Glomerular visceral epithelial cell (primary cell): Measurements from ENCODE around the gene PCDHGC5.
A peak's percentile ranks its signal among the peaks of the same experiment; 100 is the strongest.

ENCODE experiments used
- DNase-seq: peaks from one replicate; pipeline ENCODE4 v3.0.0-alpha.2; 2016; ENCODE audit errors: extremely low spot score

Gene PCDHGC5

DNA sequence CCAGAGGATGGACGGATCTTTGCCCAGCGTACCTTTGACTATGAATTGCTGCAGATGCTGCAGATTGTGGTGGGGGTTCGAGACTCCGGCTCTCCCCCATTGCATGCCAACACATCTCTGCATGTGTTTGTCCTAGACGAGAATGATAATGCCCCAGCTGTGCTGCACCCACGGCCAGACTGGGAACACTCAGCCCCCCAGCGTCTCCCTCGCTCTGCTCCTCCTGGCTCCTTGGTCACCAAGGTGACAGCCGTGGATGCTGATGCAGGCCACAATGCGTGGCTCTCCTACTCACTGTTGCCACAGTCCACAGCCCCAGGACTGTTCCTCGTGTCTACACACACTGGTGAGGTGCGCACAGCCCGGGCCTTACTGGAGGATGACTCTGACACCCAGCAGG, 1.9 kb downstream of the PCDHGC5 start:
- DNase-seq = no peak

- no peak for DNase-seq
Measured at GRCh38 chr5:141491323-141492167, 2.7 kb downstream of the PCDHGC5 start.

DNA sequence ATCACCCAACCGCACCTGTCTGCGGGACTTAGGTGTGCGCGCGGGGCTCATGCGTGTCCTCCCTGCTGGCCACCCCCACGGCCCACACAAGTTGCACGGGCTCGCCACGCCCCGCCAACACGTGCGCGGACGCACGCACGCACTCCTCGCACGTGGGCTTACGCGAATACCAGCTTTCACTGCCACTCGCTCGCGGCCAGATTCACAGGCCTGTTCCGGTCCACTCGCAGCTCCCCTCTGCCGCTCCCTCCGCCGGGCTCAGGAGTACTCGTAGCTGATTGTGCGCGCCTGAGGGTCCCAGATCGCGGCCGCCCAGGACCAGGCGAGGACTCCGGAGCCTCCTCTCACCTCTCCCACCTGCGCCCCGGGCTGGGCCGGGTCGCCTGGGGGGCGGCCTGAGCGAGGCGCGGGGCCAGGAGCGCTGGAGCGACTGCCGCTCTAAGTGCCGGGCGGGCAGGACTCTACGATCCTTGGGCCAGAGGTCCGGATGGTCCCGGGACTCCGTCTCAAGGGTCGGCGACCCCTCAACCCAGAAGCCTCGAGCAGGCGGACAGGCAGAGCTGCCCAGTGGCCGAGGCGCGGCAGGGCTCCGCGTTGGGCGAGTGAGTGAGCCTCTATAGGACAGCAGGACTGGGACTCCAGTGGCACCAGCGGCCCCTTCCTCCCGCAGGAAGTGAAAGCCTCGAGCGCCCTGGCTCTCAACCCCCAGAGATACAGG, 3.4 kb downstream of the PCDHGC5 start:
- DNase-seq = no peak

- DNase-seq = no peak
Measured at GRCh38 chr5:141493500-141494422, 4.9 kb downstream of the PCDHGC5 start.

GRCh38 chr5:141494761-141495452, 6.0 kb downstream of the PCDHGC5 start:
- no peak for DNase-seq

DNA sequence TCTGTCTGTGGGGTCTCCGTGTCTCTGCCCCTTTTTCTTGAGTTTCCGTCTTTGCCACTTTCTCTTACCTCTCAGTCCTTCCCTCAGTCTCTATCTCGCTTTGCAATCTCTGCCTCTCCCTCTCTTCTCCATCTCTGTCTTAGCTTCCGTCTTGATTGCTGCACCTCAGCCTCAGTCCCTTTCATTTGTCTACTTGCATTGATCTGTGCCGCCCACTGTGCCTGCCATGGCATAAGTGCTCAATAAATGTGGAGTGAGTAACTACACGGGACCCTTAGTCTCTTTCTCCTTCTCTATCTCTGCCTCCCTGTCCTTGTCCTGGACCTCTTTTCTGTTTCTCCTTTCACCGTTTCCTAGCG, 6.6 kb downstream of the PCDHGC5 start:
- no peak for DNase-seq

GRCh38 chr5:141496038-141496437, 7.2 kb downstream of the PCDHGC5 start:
- no peak for DNase-seq

- no peak for DNase-seq
Measured at GRCh38 chr5:141501761-141502160, 12.9 kb downstream of the PCDHGC5 start.

DNA sequence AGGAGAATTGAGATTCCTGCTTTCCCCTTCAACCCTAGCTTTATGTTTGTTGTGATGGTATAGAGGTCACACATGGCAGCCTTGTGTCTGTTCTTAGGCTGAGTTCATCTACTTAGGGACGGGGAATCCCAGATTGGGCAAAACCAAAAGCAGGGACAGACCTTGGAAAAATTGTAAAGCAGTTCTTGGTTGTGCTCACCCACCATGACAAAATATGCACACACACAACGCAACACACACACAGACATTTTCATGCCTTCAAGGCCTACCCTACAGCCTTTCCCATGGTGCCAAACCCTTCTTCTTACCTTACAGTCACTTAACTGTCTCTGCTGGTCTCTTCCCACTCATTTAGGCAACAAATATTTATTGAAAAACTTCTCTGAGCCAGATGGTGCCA, 14.8 kb downstream of the PCDHGC5 start:
- DNase-seq = peak; percentile 23

GRCh38 chr5:141504216-141504615, 15.3 kb downstream of the PCDHGC5 start:
- DNase-seq = no peak

DNA sequence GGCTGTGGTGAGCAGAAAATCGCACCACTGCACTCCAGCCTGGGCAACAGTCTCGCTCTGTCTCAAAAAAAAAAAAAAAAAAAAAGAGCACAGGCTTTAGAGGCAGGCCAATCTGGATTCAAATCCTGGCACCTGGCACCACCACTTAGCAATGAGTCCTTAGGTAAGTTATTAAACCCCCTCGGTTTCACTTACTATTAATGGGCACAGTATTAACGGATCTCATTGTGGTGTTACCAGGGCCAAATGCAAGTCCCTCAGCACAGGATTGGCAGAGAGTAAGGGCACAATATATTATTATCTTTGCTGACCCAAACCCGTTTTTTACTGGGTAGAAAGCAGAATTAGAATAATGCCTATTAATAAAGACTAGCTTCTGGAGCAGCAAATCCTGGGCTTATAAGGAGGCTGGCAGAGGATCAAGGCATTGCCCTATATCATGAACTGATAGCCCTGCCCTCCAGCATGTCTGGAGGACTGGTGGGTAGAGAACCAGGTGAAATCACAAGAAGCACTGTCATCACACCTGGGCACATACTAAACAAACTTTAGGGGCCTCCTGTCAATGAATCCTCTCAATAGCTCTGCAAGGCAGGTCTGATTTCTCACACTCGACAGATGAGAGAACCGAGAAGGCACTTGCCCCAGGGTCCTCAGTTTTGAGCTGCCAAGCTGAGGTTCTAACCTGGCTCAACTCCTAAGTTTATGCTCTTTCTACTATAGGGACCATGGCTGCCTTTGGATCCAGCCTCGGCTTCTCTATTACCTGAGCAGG, 17.7 kb downstream of the PCDHGC5 start:
- no peak for DNase-seq

DNA sequence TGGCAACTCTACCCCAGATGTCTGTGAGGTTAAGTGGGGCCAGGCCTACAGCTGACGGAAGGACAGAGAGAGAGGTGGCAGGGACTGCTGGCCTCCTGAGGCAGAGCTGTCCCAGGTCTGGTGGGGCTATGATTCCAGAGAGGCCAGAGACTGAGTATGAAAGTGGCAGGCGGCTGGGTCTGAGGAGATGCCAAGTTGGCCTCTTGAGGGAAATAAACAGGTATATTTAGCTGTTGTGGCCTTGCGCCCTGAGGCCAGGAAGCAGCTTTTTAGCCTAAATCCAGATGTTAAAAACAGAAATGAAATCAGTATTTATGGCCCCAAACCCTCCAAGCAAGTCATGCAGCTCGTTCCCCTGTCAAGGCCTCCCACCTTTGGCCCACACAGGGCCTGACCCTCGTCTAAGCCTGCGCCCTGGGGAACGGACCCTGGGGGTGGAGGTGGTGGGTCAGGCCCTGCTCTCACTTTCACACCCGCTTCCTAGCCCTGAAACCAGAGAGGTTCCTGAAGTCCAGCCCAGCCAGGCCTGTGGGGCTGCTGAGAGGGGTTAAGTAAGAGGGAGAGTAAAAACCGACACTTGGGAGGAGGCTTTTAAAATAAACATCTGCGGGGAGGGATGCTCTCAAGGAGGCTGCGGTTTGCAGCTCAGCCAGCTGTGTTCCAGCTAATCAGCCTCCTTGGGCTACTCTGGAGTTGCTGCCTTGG, 18.7 kb downstream of the PCDHGC5 start:
- peak; percentile 49 for DNase-seq

DNA sequence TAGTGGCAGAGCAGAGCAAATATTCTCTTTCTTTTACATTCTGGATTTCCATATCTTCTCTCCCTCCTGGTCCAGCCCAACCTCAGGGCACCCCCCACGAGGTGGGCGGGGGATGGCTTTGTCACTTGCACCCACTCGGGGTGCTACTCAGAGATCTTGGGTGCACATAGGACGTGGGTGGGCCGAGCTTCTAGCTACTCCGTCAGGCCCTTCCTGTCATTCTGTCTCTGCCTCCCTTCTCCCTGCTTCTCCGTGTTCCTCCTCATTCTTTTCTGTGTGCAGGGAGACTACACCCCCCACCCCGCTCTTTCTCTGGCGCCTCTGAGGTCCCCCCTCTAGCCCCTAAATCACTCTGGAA, 19.5 kb downstream of the PCDHGC5 start:
- DNase-seq = no peak

DNA sequence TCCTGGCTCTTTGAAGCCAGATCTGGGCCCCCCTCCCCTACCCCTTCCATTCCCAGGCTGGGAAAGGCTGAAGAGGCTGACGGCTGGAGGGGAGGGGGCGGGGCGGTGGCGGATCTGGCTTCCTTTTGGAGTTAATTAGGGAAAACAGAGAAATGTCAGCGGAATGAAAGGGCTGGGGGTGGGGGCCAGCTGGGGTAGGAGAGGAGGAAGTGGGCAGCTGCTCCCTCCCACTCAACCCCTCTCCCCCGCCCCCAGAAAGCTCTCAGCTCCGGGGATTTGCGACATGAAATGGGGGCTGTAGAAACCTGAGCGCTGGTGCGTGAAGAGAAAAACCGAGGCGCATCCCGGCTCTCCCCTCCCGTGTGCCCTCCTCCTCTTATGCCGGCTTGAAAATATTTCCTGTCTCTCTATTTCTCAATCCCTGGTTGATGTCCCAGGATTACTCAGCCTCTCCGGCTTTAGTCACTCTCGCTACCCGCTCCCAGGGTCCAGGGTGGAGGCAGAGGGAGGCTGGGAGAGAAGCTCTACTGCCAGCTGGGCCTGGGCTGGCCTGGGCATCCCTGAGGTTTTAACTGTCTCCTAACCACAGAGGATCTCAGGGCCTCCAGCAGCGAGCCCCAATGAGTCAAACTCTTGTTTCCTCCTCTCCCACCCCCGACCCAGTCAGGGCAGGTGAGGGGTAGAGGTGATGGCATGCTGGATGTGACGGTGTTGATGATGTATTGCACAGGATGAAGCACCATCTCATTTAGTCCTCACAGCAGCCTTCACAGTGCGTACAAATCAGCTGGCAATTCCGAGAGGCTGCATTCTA, 20.1 kb downstream of the PCDHGC5 start:
- peak; percentile 99 for DNase-seq

GRCh38 chr5:141510160-141510559, 21.3 kb downstream of the PCDHGC5 start:
- DNase-seq = no peak

DNA sequence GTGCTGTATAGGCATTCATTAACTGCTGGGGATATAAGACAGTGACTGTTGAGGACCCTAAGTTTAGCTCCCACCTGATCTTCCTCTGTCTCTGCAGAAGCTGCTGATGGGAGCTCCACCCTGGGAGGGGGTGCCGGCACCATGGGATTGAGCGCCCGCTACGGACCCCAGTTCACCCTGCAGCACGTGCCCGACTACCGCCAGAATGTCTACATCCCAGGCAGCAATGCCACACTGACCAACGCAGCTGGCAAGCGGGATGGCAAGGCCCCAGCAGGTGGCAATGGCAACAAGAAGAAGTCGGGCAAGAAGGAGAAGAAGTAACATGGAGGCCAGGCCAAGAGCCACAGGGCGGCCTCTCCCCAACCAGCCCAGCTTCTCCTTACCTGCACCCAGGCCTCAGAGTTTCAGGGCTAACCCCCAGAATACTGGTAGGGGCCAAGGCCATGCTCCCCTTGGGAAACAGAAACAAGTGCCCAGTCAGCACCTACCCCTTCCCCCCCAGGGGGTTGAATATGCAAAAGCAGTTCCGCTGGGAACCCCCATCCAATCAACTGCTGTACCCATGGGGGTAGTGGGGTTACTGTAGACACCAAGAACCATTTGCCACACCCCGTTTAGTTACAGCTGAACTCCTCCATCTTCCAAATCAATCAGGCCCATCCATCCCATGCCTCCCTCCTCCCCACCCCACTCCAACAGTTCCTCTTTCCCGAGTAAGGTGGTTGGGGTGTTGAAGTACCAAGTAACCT, 22.1 kb downstream of the PCDHGC5 start:
- DNase-seq = no peak

DNA sequence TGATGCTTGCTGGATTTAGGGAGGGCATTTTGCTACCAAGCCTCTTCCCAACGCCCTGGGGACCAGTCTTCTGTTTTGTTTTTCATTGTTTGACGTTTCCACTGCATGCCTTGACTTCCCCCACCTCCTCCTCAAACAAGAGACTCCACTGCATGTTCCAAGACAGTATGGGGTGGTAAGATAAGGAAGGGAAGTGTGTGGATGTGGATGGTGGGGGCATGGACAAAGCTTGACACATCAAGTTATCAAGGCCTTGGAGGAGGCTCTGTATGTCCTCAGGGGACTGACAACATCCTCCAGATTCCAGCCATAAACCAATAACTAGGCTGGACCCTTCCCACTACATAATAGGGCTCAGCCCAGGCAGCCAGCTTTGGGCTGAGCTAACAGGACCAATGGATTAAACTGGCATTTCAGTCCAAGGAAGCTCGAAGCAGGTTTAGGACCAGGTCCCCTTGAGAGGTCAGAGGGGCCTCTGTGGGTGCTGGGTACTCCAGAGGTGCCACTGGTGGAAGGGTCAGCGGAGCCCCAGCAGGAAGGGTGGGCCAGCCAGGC, 23.0 kb downstream of the PCDHGC5 start:
- no peak for DNase-seq

DNA sequence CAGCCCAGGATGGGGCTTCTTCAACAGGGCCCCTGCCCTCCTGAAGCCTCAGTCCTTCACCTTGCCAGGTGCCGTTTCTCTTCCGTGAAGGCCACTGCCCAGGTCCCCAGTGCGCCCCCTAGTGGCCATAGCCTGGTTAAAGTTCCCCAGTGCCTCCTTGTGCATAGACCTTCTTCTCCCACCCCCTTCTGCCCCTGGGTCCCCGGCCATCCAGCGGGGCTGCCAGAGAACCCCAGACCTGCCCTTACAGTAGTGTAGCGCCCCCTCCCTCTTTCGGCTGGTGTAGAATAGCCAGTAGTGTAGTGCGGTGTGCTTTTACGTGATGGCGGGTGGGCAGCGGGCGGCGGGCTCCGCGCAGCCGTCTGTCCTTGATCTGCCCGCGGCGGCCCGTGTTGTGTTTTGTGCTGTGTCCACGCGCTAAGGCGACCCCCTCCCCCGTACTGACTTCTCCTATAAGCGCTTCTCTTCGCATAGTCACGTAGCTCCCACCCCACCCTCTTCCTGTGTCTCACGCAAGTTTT, 23.6 kb downstream of the PCDHGC5 start:
- peak; percentile 51 for DNase-seq
